Keratinocyte (primary cell): ENCODE measurements around the gene EGFR.

Experiments used
- EZH2 ChIP-seq: IDR thresholded peaks from one replicate; pipeline ENCODE4 v1.6.1; 2012; ENCODE audit warnings: inconsistent platforms, mild to moderate bottlenecking, low read length, moderate library complexity
- TF ChIP-seq, protein P1 (sequence below), 3 experiments: IDR thresholded peaks in 1 of 3; conservative IDR thresholded peaks in 1 of 3; optimal IDR thresholded peaks in 1 of 3; 2 replicates in 2 of 3; 3 replicates in 1 of 3; pipeline versions ENCODE3 to v1.5.1; 2011; ENCODE audit warnings: low read length in 3 of 3, mild to moderate bottlenecking in 3 of 3, moderate library complexity in 2 of 3, control low read depth in 1 of 3, inconsistent platforms in 1 of 3; ENCODE audit not compliant: insufficient read depth in 2 of 3; ENCODE audit errors: extremely low read depth in 1 of 3

DNA sequence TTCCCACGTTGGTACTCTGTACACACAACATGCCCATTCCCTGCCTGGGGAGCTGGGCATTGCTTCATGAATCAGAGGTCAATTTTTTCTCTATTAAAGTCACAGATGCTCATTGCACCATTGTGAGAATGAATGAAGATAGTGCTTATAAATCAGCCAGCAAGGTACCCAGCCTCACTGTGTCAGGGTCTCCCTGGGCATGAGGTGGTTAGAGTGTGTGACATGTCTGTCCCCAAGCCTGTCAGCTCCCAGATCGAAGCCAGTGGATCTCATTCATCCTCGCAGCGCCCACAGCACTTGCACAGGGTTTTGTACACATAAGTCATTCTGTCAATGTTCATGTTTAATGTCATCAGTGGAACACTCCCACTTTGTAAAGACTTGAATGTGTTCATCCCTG lies 126.8 kb downstream of the EGFR start:
- TF ChIP-seq, protein P1, sequence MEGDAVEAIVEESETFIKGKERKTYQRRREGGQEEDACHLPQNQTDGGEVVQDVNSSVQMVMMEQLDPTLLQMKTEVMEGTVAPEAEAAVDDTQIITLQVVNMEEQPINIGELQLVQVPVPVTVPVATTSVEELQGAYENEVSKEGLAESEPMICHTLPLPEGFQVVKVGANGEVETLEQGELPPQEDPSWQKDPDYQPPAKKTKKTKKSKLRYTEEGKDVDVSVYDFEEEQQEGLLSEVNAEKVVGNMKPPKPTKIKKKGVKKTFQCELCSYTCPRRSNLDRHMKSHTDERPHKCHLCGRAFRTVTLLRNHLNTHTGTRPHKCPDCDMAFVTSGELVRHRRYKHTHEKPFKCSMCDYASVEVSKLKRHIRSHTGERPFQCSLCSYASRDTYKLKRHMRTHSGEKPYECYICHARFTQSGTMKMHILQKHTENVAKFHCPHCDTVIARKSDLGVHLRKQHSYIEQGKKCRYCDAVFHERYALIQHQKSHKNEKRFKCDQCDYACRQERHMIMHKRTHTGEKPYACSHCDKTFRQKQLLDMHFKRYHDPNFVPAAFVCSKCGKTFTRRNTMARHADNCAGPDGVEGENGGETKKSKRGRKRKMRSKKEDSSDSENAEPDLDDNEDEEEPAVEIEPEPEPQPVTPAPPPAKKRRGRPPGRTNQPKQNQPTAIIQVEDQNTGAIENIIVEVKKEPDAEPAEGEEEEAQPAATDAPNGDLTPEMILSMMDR (optimal IDR thresholded peaks at IDR 0.05 in 1 of 3, IDR thresholded peaks at IDR 0.05 in 1 of 3, conservative IDR thresholded peaks at IDR 0.05 in 1 of 3; ENCODE audit: extremely low read depth in 1 of 3, insufficient read depth in 2 of 3, low read length in 3 of 3): no peak
- no peak for TF ChIP-seq EZH2
